Measurements from ENCODE around the gene RMP24.
A peak's percentile ranks its signal among the peaks of the same experiment; 100 is the strongest.

RMP24 gene

GRCh38 chr18:35936951-35937350 lies 35.5 kb upstream of the RMP24 start:
- DNase-seq (no peak), ATAC-seq (ENCODE audit: insufficient read depth, low read depth) (no peak)
- no peaks in the 10 kb centered on the region for H3K79me2 ChIP-seq (ENCODE audit: insufficient read depth, low read length)
- no peak overlapping the region for H2AFZ ChIP-seq (ENCODE audit: low read depth, low read length)
- H3K27ac ChIP-seq (ENCODE audit: low read length) = no peak overlapping the region
- H3K27me3 ChIP-seq (ENCODE audit: insufficient read depth, low read length, poor library complexity) = peaks cover 12% of the 10 kb centered on the region
- H3K4me3 ChIP-seq (ENCODE audit: low read depth in 1 of 2, low read length in 2 of 2) = no peak overlapping the region
- H4K20me1 ChIP-seq (ENCODE audit: insufficient read depth, low read length) = no peaks in the 10 kb centered on the region
- H3K36me3 ChIP-seq (ENCODE audit: insufficient read depth, low read length) = no peaks in the 10 kb centered on the region
- no peak for TF ChIP-seq CTCF (IDR thresholded peaks at IDR 0.05; ENCODE audit: borderline replicate concordance, extremely low read depth, low read length, poor library complexity, severe bottlenecking)
- no peak for TF ChIP-seq EZH2 (IDR thresholded peaks at IDR 0.05; ENCODE audit: borderline replicate concordance, low read depth, low read length, severe bottlenecking)
- no peak overlapping the region for H3K4me2 ChIP-seq (ENCODE audit: insufficient read depth, low read length)
- no peak overlapping the region for H3K9ac ChIP-seq (ENCODE audit: low read depth, low read length)
- H3K4me1 ChIP-seq (ENCODE audit: insufficient read depth, low read length) = no peaks in the 10 kb centered on the region
- H3K9me3 ChIP-seq (ENCODE audit: insufficient read depth, low read length, severe bottlenecking) = no peaks in the 10 kb centered on the region

GRCh38 chr18:35938158-35938557 lies 34.3 kb upstream of the RMP24 start:
- Histone ChIP-seq H3K4me1 (ENCODE audit: insufficient read depth, low read length) (no peaks in the 10 kb centered on the region), H3K27ac (ENCODE audit: low read length) (no peak overlapping the region), H3K9ac (ENCODE audit: low read depth, low read length) (no peak overlapping the region), H3K27me3 (ENCODE audit: insufficient read depth, low read length, poor library complexity) (peaks cover 12% of the 10 kb centered on the region), H3K4me3 (ENCODE audit: low read depth in 1 of 2, low read length in 2 of 2) (no peak overlapping the region), H2AFZ (ENCODE audit: low read depth, low read length) (no peak overlapping the region), H3K36me3 (ENCODE audit: insufficient read depth, low read length) (no peaks in the 10 kb centered on the region), H3K79me2 (ENCODE audit: insufficient read depth, low read length) (no peaks in the 10 kb centered on the region), H4K20me1 (ENCODE audit: insufficient read depth, low read length) (no peaks in the 10 kb centered on the region), H3K9me3 (ENCODE audit: insufficient read depth, low read length, severe bottlenecking) (no peaks in the 10 kb centered on the region), H3K4me2 (ENCODE audit: insufficient read depth, low read length) (no peak overlapping the region)
- DNase-seq = no peak
- no peak for ATAC-seq (ENCODE audit: insufficient read depth, low read depth)
- no peak for TF ChIP-seq CTCF (IDR thresholded peaks at IDR 0.05; ENCODE audit: borderline replicate concordance, extremely low read depth, low read length, poor library complexity, severe bottlenecking)

GRCh38 chr18:35938562-35938961 lies 33.9 kb upstream of the RMP24 start:
- TF ChIP-seq EZH2 (IDR thresholded peaks at IDR 0.05; ENCODE audit: borderline replicate concordance, low read depth, low read length, severe bottlenecking) (no peak), CTCF (IDR thresholded peaks at IDR 0.05; ENCODE audit: borderline replicate concordance, extremely low read depth, low read length, poor library complexity, severe bottlenecking) (no peak)
- Histone ChIP-seq H3K79me2 (ENCODE audit: insufficient read depth, low read length) (no peaks in the 10 kb centered on the region), H4K20me1 (ENCODE audit: insufficient read depth, low read length) (no peaks in the 10 kb centered on the region), H3K36me3 (ENCODE audit: insufficient read depth, low read length) (no peaks in the 10 kb centered on the region), H3K4me1 (ENCODE audit: insufficient read depth, low read length) (no peaks in the 10 kb centered on the region), H3K4me3 (ENCODE audit: low read depth in 1 of 2, low read length in 2 of 2) (no peak overlapping the region), H3K27me3 (ENCODE audit: insufficient read depth, low read length, poor library complexity) (peaks cover 12% of the 10 kb centered on the region), H3K9me3 (ENCODE audit: insufficient read depth, low read length, severe bottlenecking) (no peaks in the 10 kb centered on the region), H3K9ac (ENCODE audit: low read depth, low read length) (no peak overlapping the region), H3K27ac (ENCODE audit: low read length) (no peak overlapping the region), H2AFZ (ENCODE audit: low read depth, low read length) (no peak overlapping the region), H3K4me2 (ENCODE audit: insufficient read depth, low read length) (no peak overlapping the region)
- DNase-seq = no peak
- ATAC-seq (ENCODE audit: insufficient read depth, low read depth) = no peak

- TF ChIP-seq CTCF (IDR thresholded peaks at IDR 0.05; ENCODE audit: borderline replicate concordance, extremely low read depth, low read length, poor library complexity, severe bottlenecking) (peak; percentile 39), EZH2 (IDR thresholded peaks at IDR 0.05; ENCODE audit: borderline replicate concordance, low read depth, low read length, severe bottlenecking) (no peak)
- H3K4me3 ChIP-seq (ENCODE audit: low read depth in 1 of 2, low read length in 2 of 2) = no peak overlapping the region
- H3K79me2 ChIP-seq (ENCODE audit: insufficient read depth, low read length) = no peaks in the 10 kb centered on the region
- H4K20me1 ChIP-seq (ENCODE audit: insufficient read depth, low read length) = no peaks in the 10 kb centered on the region
- no peak overlapping the region for H2AFZ ChIP-seq (ENCODE audit: low read depth, low read length)
- no peak for ATAC-seq (ENCODE audit: insufficient read depth, low read depth)
- no peaks in the 10 kb centered on the region for H3K9me3 ChIP-seq (ENCODE audit: insufficient read depth, low read length, severe bottlenecking)
- no peak overlapping the region for H3K4me2 ChIP-seq (ENCODE audit: insufficient read depth, low read length)
- no peak overlapping the region for H3K9ac ChIP-seq (ENCODE audit: low read depth, low read length)
- no peak overlapping the region for H3K27ac ChIP-seq (ENCODE audit: low read length)
- H3K27me3 ChIP-seq (ENCODE audit: insufficient read depth, low read length, poor library complexity) = peaks cover 12% of the 10 kb centered on the region
- no peak for DNase-seq
- H3K4me1 ChIP-seq (ENCODE audit: insufficient read depth, low read length) = no peaks in the 10 kb centered on the region
- H3K36me3 ChIP-seq (ENCODE audit: insufficient read depth, low read length) = no peaks in the 10 kb centered on the region
Observed at GRCh38 chr18:35939138-35939537, 33.3 kb upstream of the RMP24 start.
